MG63 (cell line): ENCODE results near the gene GOLGA8G. TPM values are rescaled to one million over a fixed set of nuclear protein-coding genes. Genes with fewer than 3 reads are reported as not detected.
"Not testable (repeated sequence)": the region's sequence is repeated elsewhere in the genome, so short reads cannot be mapped to it uniquely, and the experiment has no call there.

ENCODE experiments used
- DNase-seq: peaks from one replicate; pipeline ENCODE4 v3.0.0-alpha.2; 2020
- H3K27me3 ChIP-seq: fragments of 250-450 bp; sonication (Bioruptor Pico); 2 replicates; pipeline ENCODE4 v1.5.1; 2020; ENCODE audit warnings: mild to moderate bottlenecking, moderate library complexity
- H3K36me3 ChIP-seq: fragments of 250-450 bp; sonication (Bioruptor Pico); 2 replicates; pipeline ENCODE4 v1.5.1; 2020; ENCODE audit warnings: mild to moderate bottlenecking, moderate library complexity
- H3K4me3 ChIP-seq: fragments of 250-450 bp; sonication (Bioruptor Pico); 2 replicates; pipeline ENCODE4 v1.5.1; 2020; ENCODE audit warnings: mild to moderate bottlenecking, moderate library complexity
- H3K9me3 ChIP-seq: fragments of 250-450 bp; sonication (Bioruptor Pico); 2 replicates; pipeline ENCODE4 v1.5.1; 2020; ENCODE audit warnings: mild to moderate bottlenecking, moderate library complexity
- total RNA-seq: library from RNA; depleted of rRNA; stranded (reverse); fragments of >200 nt; shearing (Covaris generic); gene quantifications from 2 replicates; pipeline ENCODE4 v1.2.3, GENCODE V29; 2014; ENCODE audit warnings: low replicate concordance; rRNA removed

The GOLGA8G gene
- total RNA-seq: not detected in 2 replicates

DNA sequence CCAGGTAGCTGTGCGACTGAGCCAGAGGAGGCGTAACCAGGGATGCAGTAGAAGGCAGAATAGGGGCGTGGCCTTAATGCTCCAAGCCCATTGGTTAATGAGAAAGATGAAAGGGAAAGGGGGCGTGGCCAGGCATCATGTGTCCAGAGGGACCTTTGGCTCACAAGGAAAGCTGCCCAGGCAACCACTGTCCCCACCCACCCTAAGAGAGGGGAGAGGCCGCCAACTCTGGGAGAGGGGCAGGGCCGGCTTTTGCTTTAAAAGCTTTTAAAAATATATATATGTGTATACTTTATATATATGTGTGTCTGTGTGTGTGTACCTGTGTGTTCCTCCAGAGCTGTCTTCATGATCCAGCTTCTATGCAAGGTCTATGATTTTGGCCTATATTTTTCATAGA, at the start of gene GOLGA8G:
Gene GOLGA8G (minus strand): TSS at position 18 of the 400 bp plus-strand sequence. CDS start 62 bp downstream, outside the sequence.
- H3K36me3 ChIP-seq, H3K27me3 ChIP-seq, H3K4me3 ChIP-seq, H3K9me3 ChIP-seq: not testable (repeated sequence)
- peak; percentile 0 for DNase-seq

DNA sequence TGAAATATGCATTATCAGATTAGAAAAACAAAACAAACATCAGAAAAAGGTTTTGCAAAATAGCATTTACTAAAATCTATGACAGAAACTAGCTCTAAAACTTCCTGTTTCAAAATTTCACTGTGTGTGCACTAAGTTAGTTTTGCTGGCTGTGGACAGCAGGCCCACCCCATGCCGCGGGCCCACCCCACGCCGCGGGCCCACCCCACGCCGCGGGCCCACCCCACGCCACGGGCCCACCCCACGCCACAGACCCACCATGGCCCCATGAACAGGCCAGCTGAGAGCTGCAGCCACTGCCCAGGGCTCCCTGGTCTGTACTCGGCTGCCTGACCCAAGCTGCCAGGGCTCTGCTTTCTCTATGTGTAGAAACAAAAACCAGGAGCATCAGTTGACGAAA, 40.6 kb upstream of the GOLGA8G start:
- H3K27me3 ChIP-seq, H3K36me3 ChIP-seq, H3K4me3 ChIP-seq, H3K9me3 ChIP-seq, DNase-seq: not testable (repeated sequence)

GRCh38 chr15:28553268-28553667, 20.5 kb upstream of the GOLGA8G start, which contains the start of gene GOLGA6L25:
GOLGA6L25 (plus strand) TSS chr15:28553568; CDS start chr15:28553629, 61 bp downstream.
- H3K4me3 ChIP-seq, DNase-seq, H3K27me3 ChIP-seq, H3K36me3 ChIP-seq, H3K9me3 ChIP-seq: not testable (repeated sequence)

DNA sequence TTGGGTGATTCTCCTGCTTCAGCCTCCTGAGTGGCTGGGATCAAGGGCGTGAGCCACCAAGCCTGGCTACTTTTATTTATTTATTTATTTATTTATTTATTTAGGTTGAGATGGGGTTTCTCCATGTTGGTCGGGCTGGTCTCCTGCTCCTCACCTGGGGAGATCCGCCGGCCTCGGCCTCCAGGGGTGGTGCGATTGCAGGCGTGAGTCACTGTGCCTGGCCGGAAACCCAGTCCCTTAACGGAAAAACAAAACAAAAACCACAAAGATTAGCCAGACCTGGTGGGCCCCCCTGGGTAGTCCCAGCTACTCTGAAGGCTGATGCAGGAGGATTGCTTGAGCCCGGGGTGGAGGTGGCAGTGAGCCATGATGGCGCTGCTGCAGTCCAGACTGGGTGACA, 17.6 kb downstream of the GOLGA8G start:
- not testable (repeated sequence) for H3K9me3 ChIP-seq, H3K27me3 ChIP-seq, DNase-seq, H3K36me3 ChIP-seq, H3K4me3 ChIP-seq

DNA sequence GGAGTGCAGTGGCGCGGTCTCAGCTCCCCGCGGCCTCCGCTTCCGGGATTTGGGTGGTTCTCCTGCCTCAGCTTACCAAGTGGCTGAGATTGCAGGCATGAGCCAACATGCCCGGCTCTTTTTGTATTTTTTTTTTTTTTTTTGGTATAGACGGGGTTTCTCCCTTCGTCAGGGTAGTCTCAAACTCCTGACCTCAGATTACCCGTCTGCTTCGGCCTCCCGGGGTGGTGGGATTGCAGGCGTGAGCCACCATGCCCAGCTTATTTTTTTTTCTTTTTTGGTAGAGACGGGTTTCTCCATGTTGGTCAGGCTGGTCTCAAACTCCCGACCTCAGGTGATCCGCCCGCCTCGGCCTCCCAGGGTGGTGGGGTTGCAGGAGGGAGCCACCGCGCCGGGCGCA, 18.6 kb downstream of the GOLGA8G start:
- not testable (repeated sequence) for DNase-seq, H3K4me3 ChIP-seq, H3K36me3 ChIP-seq, H3K9me3 ChIP-seq, H3K27me3 ChIP-seq

DNA sequence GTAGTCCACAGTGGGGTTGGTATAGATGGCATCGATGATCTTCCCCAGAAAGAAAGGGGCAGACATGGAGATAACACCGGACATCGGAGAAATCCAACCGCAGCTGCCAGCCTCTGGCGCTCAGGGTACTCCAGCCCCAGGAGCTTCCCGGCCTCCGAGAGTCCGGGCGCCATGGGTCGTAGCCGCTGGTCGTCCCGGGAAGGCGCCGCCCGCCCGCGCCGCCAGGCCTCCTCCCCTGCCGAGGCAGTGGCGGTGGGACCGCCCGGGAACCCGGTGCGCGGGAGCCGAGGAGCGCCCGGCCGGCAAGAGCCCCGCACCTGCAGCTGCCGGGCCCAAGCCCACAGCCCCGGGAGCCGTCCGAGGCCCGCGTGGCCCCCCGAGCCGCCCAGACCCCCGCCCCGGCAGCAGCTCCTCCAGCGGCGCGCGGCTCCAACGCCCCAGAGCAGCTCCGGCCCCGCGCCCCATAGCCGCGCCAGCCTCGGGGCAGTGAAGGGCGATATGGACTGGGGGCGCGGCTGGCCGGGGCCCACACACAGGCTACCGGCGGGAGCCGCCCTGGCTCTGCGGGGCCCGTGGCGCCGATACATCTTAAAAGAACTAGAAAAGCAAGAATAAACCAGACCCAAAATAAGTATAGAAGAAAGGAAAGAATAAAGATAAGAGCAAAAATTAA, 24.4 kb downstream of the GOLGA8G start:
- DNase-seq, H3K4me3 ChIP-seq, H3K27me3 ChIP-seq, H3K36me3 ChIP-seq, H3K9me3 ChIP-seq: not testable (repeated sequence)

- not testable (repeated sequence) for DNase-seq, H3K27me3 ChIP-seq, H3K36me3 ChIP-seq, H3K9me3 ChIP-seq, H3K4me3 ChIP-seq
Observed at GRCh38 chr15:28481340-28481739, 51.4 kb downstream of the GOLGA8G start.

Other genes starting within 250 kb of the GOLGA8G start
- 11.5 and 27.5 TPM in 2 replicates for gene HERC2, start 210.8 kb downstream of the GOLGA8G start, total RNA-seq
- not detected in 2 replicates for gene GOLGA6L24, start 174.9 kb downstream of the GOLGA8G start, total RNA-seq
- 0.30 TPM in 1 of 2 replicates, not detected in the other for gene GOLGA8F, start 154.3 kb downstream of the GOLGA8G start, total RNA-seq
- gene GOLGA6L25, start 20.6 kb upstream of the GOLGA8G start, total RNA-seq: not detected in 2 replicates
- 1.3 TPM in 1 of 2 replicates, not detected in the other for gene GOLGA8M, start 179.4 kb upstream of the GOLGA8G start, total RNA-seq